ENCODE data around the gene PPP1R2C.

DNA sequence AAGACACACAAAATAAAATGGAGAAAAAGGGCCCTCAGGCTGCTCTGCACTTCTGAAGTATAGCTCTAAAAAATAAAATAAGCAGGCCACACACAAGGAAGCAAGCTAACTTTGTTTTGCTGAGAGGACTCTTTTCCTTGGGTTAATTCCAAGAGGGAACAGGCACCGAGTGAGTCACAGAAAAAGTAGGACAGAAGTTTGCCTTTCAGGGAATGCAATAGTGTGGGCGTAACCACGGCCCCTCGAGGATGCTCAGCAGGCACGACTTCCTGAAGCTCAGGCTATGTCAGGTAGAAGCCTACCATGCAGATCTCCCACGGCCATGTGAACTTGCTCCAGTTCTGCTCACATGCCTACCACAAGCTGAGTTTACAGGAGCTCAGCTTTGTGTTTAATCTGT is 22.1 kb downstream of the PPP1R2C start:
- no peak for TF ChIP-seq POLR2A (IDR thresholded peaks at IDR 0.05)
- TF ChIP-seq, protein P1, sequence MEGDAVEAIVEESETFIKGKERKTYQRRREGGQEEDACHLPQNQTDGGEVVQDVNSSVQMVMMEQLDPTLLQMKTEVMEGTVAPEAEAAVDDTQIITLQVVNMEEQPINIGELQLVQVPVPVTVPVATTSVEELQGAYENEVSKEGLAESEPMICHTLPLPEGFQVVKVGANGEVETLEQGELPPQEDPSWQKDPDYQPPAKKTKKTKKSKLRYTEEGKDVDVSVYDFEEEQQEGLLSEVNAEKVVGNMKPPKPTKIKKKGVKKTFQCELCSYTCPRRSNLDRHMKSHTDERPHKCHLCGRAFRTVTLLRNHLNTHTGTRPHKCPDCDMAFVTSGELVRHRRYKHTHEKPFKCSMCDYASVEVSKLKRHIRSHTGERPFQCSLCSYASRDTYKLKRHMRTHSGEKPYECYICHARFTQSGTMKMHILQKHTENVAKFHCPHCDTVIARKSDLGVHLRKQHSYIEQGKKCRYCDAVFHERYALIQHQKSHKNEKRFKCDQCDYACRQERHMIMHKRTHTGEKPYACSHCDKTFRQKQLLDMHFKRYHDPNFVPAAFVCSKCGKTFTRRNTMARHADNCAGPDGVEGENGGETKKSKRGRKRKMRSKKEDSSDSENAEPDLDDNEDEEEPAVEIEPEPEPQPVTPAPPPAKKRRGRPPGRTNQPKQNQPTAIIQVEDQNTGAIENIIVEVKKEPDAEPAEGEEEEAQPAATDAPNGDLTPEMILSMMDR (IDR thresholded peaks at IDR 0.05): no peak
